SK-N-SH treated with all-trans-retinoic acid at 6 μM for 48 hours (cell line): Measurements from ENCODE around the gene C5orf47.

Experiments used
- TCF4 ChIP-seq: fragments of 250-450 bp; sonication (Bioruptor Pico); IDR thresholded peaks from 2 replicates; pipeline ENCODE4 v1.8.0; 2021; ENCODE audit warnings: mild to moderate bottlenecking, moderate library complexity, borderline replicate concordance
- ZC3H10 ChIP-seq: fragments of 250-450 bp; sonication (Bioruptor Pico); IDR thresholded peaks from 2 replicates; pipeline ENCODE4 v1.5.1; 2021; ENCODE audit warnings: mild to moderate bottlenecking, moderate library complexity
- ZNF8 ChIP-seq: fragments of 450-650 bp; formaldehyde crosslinking; IDR thresholded peaks from 2 replicates; pipeline ENCODE4 v1.5.0; 2020; ENCODE audit warnings: mild to moderate bottlenecking, moderate library complexity

DNA sequence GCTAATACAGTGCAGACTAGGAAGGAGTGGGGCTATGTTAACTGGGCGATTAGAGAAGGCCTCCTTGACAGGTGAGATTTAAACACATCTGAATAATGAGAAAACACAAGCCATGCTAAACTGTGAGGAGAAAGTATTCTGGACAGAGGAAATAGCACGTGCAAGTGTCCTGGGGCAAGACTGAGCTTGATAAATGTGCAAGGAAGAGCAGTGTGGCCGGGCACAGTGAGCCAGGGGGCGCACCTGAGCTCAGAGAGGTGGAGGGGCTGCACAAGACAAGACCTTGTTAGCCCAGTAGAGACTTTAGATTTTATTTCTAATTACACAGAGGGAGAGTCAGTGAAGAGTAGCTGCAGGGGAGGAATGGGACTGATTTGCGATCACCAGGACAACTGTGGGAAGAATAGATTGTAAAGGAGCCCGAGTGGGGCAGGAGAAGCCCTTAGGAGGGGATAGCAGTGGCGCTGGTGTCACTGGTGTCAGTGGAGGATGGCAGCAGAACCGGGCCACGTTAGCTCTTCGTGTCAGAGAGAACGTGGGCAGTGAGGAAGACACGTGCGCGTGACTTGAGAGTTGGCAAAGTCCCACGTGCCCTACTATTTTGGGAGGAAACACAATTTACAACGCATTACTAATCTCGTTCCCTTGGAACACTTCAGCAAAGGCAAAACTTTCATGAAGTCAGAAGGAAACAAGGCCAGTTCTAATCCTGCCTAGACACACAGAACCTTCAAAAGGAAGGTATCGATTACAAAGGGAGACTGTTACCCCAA lies 17.9 kb upstream of the C5orf47 start:
- TF ChIP-seq ZC3H10 (CRISPR knock-in tag) = no peak
- no peak for TF ChIP-seq ZNF8 (CRISPR knock-in tag)
- TF ChIP-seq TCF4 (CRISPR knock-in tag) = no peak
